ENCODE data around the gene CDKN1A.

The CDKN1A gene

GRCh38 chr6:36656441-36656840 is 22.1 kb upstream of the CDKN1A start:
- DNase-seq: no peak

- no peak for DNase-seq
Measured at GRCh38 chr6:36657271-36657670, 21.2 kb upstream of the CDKN1A start.

DNA sequence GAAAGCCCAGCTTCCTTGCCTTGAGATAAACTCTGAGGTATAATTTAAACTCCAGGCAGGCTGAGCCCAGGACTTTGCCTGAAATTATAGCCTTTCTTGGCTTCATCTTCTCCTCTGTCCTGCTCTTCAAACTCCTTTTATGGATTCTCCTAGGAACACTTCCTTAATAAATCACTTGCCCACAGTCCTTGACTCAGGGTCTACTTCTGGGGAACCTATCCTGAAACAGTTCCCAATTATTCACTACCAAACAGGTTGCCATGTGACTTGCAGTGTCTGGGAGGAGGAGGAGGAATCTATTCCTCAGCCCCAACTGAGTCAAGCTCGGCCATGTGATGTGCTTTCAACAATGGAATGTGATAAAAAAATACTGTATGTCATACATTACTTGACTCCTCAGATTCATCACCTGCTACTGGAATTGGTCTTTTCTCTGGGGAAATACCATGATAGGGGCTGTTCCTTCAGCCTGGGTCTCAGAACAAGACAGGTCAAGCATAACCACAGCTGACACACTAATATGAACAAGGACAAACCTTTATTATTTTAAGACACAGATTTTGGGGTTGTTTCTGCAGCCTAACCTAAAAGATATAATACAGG is 20.5 kb upstream of the CDKN1A start:
- DNase-seq: no peak

- no peak for DNase-seq
Measured at GRCh38 chr6:36659271-36659670, 19.2 kb upstream of the CDKN1A start.

DNA sequence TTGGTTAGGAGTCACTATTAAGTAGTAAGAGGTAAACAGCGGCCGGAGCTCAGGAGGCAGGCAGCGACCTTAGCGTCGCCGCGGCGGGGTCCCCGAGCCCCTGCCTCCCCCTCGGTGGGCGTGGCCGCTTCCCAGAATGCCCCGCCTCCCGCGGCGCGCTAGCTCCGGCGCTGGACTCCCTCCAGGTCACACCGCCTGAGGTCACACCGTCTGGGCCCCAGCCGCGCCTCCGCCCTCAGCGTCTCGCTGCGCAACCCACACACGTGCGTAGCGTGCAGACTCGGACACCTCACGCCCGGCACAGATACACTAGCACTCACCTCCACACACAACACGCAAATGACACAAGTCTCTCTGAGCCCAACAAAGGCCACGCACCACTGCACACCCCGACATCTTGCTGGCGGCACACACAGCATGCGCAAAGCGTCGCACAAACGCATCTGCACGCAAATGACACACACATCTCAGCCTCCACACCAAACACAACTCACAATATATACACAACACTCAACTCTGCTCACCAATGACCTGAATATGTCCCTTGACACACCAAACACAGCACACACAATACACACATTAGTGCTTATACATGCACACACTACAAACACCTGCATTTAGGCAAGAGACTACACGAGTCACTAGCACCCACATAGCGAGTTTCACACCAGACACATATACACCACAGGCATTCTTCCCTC is 17.6 kb upstream of the CDKN1A start:
- DNase-seq: no peak

GRCh38 chr6:36662380-36662779 is 16.1 kb upstream of the CDKN1A start:
- DNase-seq: no peak

GRCh38 chr6:36662827-36663256 is 15.7 kb upstream of the CDKN1A start:
- DNase-seq: no peak

DNA sequence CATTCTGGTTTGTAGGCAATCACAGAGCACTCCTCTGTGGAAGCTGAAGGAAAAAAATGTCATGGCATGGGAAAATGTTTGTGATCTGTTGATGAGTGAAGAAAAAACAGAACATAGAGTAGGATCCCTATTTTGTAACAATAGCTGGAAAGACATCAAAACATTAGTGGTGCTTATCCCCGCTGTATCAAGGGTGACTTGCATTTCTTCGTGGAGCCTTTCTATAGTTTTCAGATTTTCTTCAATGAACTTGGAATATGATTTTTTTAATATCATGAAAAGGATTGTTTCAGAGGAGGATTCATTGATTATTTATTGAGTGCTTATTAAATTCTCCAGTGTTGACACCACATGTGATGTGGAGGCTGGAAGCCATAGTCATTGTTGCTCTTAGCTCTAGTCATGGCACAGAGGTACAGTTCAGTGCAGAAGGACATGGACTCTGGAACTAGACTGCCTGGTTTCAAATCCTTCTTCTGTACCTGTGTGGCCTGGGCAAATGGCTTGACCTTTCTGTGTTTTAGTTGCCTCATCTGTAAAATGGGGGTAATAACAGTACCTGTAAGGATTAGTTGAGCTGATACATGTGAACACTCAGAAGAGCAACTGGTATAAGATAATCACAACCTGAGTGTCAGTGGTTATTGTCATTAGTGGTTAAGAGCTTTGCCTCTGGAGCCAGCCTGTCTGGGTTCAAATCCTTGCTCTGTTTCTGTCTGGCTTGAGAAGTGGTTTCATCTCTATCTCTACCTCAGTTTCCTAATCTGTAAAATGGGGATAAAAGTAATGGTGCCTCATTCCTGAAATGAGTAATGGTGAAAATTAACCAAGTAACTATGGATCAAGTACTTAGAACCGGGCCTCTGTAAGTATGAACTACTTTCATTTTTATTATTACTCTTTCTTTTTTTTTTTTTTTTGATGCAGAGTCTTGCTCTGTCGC is 14.7 kb upstream of the CDKN1A start:
- DNase-seq: no peak

- no peak for DNase-seq
Measured at GRCh38 chr6:36665180-36665579, 13.3 kb upstream of the CDKN1A start.

GRCh38 chr6:36666287-36666686 is 12.2 kb upstream of the CDKN1A start:
- no peak for DNase-seq

DNA sequence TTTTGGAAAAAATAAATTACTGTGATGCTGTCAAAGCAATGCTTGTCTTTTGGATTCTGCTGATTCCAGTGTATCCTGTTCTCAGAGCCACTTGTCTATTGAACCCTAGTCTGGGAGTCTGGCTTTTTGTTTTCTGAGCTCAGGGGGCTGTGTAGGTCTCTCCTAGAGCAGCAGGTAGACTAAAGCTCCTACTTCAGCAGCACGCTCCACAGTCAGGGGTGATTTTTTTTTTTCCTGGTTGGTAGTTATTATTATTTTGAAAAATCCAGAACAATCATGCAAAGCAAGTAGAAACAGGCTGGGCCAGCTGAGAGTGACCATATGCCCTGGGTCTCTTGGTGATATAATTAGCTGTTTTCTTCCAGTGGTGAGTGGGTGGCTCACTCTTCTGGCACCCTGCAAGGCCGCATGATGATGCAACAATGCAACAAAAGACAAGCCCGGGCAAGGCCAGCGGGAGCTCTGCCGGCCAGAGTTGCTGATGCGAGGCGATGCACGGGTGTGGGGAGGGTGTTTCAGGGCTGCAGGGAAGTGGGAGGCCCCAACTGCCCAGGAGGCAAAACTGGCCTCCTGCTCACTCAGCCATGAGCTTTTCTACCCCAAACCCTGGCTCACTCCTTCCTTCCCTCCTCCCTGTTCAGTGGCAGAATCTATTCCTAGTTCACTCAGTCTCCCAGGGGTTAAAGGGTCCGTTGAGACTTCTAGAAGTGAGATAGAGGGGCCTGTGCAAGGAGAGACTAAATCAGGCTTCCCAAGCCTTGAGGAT is 11.5 kb upstream of the CDKN1A start:
- DNase-seq: peak; percentile 57

- no peak for DNase-seq
Measured at GRCh38 chr6:36668591-36668990, 9.9 kb upstream of the CDKN1A start.

- DNase-seq: no peak
Measured at GRCh38 chr6:36669002-36669401, 9.5 kb upstream of the CDKN1A start.

DNA sequence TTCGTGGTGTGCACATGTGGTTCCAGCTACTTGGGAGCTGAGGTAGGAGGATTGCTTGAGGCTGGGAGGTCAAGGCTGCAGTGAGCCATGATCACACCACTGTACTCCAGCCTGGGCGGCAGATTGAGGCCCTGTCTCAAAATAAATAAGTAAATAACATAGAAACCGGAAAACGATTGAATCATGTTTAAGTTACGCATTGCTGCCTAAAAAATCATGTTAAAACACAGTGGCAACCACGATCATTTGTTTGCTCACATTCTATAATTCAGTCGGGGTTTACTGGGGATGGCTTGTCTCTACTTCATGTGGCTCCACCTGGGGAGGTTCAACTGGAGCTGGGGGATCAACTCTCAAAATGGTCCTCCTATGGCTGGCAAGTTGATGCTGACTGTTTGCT is 8.2 kb upstream of the CDKN1A start:
- DNase-seq: no peak

GRCh38 chr6:36671687-36672375 is 6.7 kb upstream of the CDKN1A start:
- DNase-seq: no peak

DNA sequence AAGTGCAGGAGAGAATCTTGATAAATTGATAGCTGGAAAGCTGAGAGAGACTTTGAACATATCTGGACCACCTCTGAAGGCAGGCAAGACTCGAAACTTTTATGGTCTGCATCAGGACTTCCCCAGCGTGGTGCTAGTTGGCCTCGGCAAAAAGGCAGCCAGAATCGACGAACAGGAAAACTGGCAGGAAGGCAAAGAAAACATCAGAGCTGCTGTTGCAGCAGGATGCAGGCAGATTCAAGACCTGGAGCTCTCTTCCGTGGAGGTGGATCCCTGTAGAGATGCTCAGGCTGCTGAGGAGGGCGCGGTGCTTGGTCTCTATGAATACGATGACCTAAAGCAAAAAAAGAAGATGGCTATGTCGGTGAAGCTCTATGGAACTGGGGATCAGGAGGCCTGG is 4.6 kb upstream of the CDKN1A start:
- no peak for DNase-seq

DNA sequence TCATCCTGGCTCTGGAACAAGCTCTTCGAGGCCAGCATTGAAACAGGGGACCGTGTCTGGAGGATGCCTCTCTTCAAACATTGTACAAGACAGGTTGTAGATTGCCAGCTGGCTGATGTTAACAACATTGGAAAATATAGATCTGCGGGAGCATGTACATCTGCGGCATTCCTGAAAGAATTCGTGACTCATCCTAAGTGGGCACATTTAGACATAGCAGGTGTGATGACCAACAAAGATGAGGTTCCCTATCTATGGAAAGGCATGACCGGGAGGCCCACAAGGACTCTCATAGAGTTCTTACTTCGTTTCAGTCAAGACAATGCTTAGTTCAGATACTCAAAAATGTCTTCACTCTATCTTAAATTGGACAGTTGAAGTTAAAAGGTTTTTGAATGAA is 3.6 kb upstream of the CDKN1A start:
- DNase-seq: no peak

DNA sequence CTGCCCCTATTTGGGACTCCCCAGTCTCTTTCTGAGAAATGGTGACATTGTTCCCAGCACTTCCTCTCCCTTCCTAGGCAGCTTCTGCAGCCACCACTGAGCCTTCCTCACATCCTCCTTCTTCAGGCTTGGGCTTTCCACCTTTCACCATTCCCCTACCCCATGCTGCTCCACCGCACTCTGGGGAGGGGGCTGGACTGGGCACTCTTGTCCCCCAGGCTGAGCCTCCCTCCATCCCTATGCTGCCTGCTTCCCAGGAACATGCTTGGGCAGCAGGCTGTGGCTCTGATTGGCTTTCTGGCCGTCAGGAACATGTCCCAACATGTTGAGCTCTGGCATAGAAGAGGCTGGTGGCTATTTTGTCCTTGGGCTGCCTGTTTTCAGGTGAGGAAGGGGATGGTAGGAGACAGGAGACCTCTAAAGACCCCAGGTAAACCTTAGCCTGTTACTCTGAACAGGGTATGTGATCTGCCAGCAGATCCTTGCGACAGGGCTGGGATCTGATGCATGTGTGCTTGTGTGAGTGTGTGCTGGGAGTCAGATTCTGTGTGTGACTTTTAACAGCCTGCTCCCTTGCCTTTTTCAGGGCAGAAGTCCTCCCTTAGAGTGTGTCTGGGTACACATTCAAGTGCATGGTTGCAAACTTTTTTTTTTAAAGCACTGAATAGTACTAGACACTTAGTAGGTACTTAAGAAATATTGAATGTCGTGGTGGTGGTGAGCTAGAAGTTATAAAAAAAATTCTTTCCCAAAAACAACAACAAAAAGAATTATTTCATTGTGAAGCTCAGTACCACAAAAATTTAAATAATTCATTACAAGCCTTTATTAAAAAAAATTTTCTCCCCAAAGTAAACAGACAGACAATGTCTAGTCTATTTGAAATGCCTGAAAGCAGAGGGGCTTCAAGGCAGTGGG is 2.1 kb upstream of the CDKN1A start:
- DNase-seq: no peak

GRCh38 chr6:36677059-36677749 is 1.3 kb upstream of the CDKN1A start:
- DNase-seq: no peak

DNA sequence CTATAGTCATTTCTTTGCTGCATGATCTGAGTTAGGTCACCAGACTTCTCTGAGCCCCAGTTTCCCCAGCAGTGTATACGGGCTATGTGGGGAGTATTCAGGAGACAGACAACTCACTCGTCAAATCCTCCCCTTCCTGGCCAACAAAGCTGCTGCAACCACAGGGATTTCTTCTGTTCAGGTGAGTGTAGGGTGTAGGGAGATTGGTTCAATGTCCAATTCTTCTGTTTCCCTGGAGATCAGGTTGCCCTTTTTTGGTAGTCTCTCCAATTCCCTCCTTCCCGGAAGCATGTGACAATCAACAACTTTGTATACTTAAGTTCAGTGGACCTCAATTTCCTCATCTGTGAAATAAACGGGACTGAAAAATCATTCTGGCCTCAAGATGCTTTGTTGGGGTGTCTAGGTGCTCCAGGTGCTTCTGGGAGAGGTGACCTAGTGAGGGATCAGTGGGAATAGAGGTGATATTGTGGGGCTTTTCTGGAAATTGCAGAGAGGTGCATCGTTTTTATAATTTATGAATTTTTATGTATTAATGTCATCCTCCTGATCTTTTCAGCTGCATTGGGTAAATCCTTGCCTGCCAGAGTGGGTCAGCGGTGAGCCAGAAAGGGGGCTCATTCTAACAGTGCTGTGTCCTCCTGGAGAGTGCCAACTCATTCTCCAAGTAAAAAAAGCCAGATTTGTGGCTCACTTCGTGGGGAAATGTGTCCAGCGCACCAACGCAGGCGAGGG is 594 bp upstream of the CDKN1A start:
- DNase-seq: no peak
